HG03064 (cell line): ENCODE results near the gene FSD2.

ENCODE experiments used
- ATAC-seq: cut with Tn5 transposase; IDR thresholded peaks from one replicate; pipeline ENCODE4 v1.9.1; 2021; ENCODE audit warnings: low read depth; ENCODE audit not compliant: unreplicated experiment

FSD2 gene, protein sequence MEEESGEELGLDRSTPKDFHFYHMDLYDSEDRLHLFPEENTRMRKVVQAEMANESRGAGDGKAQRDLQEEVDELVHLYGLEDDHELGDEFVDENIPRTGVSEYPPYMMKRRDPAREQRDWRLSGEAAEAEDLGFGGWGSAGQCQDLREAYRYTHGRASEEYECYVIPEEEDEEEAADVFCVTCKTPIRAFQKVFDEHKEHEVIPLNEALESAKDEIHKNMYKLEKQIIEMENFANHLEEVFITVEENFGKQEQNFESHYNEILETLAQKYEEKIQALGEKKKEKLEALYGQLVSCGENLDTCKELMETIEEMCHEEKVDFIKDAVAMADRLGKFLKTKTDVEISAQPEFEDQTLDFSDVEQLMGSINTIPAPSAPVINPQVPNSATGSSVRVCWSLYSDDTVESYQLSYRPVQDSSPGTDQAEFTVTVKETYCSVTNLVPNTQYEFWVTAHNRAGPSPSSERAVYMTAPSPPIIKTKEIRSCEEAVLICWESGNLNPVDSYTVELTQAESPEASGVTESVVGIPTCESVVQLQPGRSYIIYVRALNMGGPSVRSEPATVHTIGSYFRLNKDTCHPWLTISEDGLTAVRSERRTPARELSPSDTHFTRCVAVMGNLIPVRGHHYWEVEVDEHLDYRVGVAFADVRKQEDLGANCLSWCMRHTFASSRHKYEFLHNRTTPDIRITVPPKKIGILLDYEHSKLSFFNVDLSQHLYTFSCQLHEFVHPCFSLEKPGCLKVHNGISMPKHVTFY

GRCh38 chr15:82805994-82806406 is at the start of gene FSD2:
FSD2 (minus strand) TSS chr15:82806069; CDS start chr15:82787390, 18,679 bp downstream.
- ATAC-seq = peak; percentile 57

DNA sequence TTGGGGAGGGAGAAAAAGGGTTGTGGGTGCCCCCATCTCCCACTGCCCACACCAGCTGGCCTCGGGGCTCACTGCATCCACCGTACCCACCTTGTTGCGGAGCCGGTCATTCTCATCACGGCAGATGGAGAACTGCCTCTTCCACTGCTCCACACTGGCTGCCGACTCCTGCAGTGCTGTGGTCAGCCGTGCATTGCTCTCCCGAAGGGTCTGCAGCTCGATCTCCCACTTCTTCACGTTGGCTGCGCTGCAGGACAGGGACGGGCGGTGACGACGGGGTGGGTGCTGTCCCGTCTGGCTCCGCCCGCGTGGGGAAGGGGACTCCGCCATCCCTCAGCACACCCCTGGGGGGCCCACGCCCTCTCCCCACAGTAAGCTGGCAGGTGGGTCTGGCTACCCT is 48.7 kb upstream of the FSD2 start:
- no peak for ATAC-seq

- no peak for ATAC-seq
These were observed 47.2 kb upstream of the FSD2 start for GRCh38 chr15:82852941-82853561.

- no peak for ATAC-seq
These were observed 46.2 kb upstream of the FSD2 start for GRCh38 chr15:82851981-82852511.

DNA sequence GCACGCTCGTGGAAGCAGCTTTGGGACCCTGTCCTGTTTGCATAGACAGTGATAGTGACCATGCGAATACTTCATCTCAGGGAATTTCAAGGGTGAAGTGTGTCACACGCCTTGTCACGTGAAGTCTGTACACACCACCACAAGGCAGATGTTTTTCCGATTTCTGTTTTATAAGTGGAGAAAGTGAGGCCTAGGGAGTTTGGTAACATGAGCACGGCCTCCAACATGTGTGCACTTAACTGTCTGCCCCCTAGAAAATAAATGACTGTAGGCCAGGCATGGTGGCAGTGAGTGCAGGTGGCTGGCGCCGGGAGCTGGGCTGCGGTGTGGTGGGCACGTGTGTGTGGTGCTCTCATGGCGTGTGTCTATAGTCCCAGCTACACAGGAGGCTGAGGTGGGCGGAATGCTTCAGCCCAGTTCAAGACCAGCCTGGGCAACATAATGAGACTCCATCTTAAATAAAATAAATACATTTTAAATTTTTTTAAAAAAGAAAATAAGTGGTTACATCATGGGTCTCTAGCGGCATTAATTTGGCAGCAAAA is 45.5 kb upstream of the FSD2 start:
- ATAC-seq = no peak

DNA sequence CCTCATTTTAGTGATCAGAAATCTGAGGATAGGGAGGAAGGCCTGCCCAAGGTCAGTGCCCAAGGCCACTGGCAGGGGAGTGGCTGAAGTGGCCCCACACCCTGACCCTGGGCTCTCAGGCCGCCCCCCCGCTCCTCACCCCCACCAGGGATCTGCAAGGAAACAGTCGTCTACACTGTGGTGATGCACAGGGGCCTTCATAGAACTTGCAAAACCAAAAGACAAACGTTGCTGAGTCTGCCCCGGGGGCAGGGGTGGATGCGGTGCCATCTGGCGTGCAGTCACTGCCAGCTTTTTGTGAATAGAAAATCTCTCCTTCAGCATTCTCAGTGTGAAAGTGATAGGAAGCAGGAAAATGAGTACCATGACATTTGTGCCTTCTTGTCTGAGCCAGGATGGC is 44.9 kb upstream of the FSD2 start:
- ATAC-seq = no peak

DNA sequence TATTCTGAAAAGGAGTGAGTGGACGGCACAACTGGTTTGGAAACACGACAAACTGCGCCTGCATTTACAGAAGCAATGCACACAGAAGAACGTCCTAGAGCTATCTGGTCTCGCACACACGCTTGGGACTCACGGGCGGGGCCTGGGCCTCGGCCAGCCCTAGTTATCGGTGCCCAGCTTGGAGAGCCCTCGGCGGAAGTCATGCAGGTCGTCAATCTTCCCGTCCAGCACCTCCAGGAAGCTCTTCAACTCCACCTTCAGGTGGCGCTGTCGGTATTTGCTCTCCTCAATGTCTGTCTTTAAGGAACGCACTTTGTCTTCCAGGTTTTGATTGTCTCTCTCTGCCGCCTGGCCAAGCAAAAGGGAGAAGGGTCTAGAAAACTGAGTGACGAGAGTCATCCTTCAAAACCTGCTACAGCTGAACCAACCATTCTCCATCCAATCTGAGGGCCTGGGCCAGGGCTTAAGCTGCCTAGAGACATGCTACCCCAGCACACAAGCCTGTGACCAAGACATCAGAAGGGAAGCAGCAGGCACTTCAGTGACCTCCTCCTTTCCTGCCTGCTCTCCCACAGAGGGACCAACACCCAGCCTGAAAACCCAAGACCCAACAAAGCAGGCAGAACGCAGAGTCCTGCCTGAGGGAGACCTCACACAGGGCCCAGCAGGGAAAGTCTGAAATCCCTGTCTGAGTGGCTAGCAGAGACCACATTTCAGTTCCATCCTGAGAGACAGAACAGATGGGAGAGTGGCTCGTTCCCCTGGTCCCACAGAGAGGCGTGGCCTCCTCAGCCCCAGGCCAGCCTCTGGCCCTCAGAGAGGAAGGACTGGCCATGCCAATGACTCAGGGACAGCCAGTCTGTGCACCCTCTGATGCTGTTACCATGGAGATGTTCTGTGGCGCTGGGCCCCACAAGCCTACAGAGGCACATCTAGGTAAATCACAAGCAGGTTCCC is 44.0 kb upstream of the FSD2 start:
- peak; percentile 56 for ATAC-seq

- ATAC-seq = no peak
These were observed 42.5 kb upstream of the FSD2 start for GRCh38 chr15:82848241-82848993.

DNA sequence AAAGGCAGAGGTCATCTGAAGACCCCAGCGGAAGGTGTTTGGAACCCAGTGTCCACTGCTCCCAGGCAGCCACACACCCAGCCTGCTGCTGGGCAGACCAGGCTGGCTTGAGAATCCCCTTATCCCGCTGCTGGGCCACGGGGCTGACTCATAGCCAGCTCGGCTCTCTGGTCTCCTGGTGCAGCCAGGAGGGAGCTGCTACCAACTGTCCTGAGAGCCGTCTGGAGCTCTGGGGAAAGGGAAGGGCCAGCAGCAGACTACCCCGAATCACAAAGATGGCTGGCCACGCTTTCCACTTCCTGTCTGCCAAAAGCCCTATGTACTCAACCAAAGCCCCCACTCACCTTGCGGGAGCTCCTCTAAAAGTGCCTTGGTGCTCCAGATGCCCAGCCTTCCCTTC is 41.8 kb upstream of the FSD2 start:
- ATAC-seq = no peak

DNA sequence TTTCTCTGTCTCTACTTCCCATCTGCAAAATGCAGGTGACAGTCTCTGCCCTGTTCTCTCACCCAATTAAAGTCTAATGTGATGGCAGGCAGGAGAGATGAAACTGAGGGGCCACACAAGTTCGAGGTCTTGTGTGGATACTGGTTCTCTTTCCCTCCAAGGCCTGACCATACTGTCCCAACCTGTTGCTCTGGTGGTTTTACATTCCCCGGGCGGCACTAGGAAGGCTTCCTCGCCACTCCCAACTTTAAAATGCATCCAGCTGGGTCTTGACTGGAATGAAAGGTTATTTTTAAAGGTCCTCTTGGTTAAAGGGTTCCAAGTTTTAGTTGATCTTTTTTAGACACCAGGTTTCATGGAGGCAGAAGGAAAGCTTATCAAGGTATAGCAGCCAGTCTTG is 40.8 kb upstream of the FSD2 start:
- ATAC-seq = no peak

DNA sequence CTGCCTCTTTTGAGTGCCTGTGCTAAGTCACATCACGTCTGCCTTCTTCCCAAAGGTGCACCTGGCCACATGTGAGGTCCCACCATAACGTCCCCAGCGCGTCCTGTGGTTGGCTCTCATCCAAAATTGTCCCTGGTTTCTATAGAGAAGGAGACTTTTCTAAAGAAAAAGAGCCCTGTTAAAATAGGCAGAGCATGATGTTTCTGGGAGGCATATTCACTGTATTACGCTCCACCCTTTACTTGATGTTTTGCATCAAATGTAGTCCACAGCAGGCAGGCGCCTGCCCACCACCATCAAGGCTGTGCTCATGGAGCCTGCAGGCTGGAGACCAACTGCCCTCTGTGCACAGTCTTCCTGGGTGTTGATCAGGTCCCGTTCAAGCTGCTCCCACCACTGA is 39.8 kb upstream of the FSD2 start:
- ATAC-seq = no peak

DNA sequence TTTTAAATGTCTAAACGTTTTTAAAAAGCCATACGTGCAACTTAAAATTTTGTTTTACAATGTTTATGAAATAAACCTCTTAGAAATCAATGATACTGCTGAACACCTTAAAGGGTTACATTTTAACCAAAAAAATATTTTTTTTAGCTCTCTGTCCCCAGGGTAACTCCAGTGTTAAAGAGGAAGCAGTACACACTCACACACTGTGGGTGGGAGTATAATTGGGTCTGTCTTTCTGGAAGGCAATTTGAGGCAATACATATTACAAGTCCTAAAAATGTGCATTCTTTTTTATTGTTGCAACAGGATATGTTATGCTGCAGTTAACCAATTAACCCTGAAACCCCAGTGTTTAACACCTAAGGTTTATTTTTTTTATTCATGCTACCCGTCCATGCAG is 37.7 kb upstream of the FSD2 start:
- ATAC-seq = no peak

DNA sequence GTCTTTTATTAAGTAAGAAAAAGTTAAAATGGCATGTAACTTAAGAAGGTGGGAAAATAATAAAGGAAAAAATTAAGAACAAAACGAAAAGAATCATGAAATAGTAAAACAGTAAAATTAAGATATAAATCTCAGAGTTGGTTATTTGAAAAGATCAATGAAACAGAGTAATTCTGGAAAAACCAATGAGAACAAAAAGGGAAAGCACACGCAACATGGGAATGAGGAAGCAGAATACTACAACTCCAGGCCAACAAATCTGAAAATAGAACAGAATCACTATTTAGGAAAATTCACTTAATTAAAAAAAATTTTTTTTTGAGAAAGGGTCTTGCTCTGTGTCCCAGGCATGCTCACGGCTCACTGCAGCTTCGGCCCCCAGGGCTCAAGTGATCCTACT is 34.3 kb upstream of the FSD2 start:
- no peak for ATAC-seq

DNA sequence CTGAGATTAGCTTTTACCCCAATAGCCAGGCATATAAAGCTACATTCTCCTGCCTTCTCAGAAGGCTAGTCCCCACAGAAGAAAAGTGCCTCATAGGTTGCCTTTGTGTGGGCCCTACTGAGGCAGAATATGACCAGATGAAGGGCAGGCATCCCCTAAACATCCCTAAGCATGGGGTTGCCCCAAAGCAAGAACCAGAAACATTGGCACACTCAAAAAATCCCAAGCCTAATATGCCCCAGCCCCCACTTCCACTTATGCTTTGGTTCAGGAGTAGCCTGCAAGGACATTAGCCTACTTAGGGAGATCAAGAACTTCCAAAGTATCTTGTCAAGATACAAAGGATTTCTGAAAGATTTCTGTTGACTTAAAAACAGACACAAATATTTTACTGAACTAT is 33.3 kb upstream of the FSD2 start:
- ATAC-seq = no peak

- no peak for ATAC-seq
These were observed 32.3 kb upstream of the FSD2 start for GRCh38 chr15:82838096-82838735.

DNA sequence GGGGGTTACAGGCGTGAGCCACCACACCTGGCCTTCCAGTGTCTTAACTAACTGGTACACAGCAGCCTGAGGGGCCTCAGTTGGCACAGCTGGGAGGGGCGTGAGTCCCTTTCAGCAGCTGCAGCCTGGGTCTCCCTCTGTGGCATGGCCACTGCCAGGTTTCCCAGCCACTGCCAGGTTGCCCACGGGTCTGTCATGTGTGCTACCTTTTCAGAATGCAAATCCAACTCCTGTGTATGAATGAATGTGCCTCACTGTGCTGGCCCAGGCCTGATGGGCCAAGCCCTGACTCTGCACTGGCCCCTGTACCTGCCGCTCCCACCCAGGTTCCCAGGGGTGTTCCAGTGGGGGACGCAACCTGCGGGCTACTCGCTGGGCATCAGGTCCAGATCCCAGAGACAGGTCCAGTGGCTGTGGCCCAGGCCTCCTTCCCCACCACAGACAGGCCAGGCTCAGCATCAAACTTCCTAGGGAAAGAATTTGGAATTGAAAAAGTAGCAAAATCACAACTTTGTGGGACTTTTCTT is 29.6 kb upstream of the FSD2 start:
- ATAC-seq = no peak

DNA sequence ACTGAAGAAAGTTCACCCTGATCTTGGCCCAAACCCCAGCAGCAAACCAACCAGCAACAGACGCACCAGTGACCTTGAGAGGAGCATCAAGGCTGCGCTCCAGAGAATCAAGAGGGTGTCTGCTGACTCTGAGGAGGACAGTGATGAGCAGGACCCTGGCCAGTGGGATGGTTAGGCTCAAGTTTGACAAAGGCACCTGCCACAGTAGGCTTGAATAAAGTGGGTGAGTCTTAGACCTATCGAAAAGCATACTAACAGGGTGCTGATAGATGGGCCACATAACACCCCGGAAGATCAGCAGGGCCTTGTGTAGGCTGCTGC is 27.5 kb upstream of the FSD2 start:
- ATAC-seq = no peak

- ATAC-seq = peak; percentile 89
These were observed 26.9 kb upstream of the FSD2 start for GRCh38 chr15:82832601-82833361.
